ENCODE data around the gene GPR89A.

Gene GPR89A

DNA sequence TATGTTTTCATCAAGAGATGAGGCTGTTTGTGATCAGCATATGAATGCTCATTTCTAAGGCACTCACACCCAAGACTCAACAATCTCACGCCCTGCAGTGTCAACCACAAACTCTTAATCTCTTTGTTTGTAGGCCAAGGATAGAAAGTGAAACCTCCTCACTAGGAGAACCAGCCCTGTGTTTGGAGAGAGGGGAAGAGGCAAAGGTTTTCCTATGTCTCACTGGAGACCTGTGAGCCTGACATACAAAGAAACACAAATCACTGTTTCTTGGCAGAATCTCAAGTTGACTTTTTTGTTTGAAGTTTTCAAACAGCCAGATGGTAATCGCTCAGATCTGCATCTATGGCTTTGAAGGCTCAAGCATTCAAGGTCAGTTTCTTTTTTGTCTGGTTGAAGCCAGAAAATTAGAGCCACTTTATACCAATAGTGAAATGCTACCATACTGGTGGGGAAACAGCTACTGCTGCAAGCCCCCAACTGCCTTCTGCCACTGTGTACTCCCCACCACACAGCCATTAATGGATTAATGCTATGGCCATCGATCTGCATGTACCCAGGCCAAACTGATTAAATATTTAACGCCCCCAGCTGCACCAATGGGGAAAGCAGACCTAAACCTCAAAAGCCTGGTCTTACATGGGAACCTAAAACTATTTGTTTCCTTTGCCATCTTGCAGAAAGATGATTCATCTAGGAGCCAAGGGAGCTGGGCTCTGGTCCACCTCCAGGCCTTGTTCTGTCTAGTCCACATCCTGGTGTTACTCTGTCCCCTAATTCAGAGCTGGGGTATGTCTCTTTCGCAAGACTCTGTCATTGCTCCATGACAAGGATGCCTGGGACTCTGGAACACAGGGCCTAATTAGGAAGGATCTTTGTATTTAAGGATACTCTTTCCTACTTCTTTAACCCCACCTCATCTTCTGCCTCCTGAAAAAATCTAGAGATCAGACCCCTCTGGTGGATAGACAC is 83.1 kb downstream of the GPR89A start:
- H3K27ac ChIP-seq (ENCODE audit: low read depth, low read length), result no peak overlapping the region

DNA sequence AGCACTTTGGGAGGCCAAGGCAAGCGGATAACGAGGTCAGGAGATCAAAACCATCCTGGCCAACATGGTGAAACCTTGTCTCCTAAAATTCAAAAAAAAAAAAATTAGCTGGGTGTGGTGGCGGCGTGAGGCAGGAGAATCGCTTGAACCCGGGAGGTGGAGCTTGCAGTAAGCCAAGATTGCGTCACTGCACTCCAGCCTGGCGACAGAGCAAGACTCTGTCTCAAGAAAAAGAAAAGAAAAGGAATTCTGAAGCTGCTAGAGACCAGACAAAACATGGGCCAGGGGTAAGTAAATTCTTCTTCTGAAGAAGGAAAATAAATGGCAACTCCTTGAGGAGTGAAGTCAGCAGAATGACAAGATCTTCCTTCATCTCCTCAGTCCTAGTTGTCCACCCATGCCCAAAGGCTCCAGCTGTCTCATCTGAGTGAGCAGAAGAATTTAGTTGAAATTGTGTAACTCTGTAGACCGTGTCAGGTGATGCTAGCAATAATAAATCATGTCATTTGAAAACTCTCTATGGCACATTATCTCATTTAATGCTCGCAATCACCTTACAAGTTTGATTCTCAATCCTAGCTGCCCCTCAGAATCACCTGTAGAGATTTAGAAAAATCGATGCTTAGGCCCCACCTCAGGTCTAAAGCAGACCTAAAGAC is 85.1 kb downstream of the GPR89A start:
- Histone ChIP-seq H3K27ac (ENCODE audit: low read depth, low read length) (no peak overlapping the region), H3K9ac (ENCODE audit: low read length) (no peak overlapping the region), H3K27me3 (ENCODE audit: control insufficient read depth, insufficient read depth, low read length) (no peaks in the 10 kb centered on the region), H3K4me3 (ENCODE audit: low read length) (no peak overlapping the region), H3K36me3 (ENCODE audit: control insufficient read depth, insufficient read depth, low read length) (no peaks in the 10 kb centered on the region), H3K4me1 (ENCODE audit: control insufficient read depth, insufficient read depth, low read length) (no peaks in the 10 kb centered on the region)

More for the DNA sequence above, 83.1 kb downstream of the GPR89A start:
- H3K36me3 ChIP-seq (ENCODE audit: control insufficient read depth, insufficient read depth, low read length), result no peaks in the 10 kb centered on the region
- H3K4me3 ChIP-seq (ENCODE audit: low read length), result no peak overlapping the region
- H3K27me3 ChIP-seq (ENCODE audit: control insufficient read depth, insufficient read depth, low read length), result no peaks in the 10 kb centered on the region
- no peak overlapping the region for H3K9ac ChIP-seq (ENCODE audit: low read length)
- no peaks in the 10 kb centered on the region for H3K4me1 ChIP-seq (ENCODE audit: control insufficient read depth, insufficient read depth, low read length)

DNA sequence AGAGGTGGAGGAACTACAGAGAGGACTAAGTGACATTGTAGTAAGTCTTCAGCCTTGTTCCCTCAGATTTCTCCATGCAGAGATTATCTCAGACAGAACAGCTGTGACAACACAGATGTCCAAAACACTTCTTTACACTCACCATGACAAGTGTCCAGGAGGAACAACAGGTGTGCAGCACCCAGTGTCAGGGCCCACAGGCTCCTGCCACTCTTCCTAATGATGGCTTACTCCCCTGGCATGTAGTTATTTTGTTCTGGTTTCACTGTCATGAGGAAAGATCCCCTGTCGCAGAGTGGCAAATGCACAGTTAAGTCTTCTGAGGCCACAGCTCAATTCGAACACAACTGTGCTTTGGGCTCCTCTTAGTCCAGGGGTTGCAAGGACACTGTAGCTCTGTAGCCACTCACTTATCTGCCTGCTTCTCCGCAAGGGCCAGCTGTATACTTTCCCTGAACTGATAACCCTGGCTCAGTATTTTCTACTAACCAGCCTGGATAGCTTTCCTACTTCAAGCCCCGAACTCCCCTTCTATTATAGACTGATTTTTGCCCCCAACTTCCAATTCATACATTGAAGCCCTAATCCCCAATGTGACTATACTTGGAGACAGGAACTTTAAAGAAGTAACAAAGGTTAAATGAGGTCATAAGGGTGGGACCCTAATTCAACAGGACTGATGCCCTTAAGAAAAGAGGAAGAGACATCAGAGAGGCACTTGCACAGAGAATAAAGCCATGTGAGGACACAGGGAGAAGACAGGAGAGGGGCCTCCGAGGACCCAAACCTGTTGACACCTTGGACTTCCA is 88.2 kb downstream of the GPR89A start:
- Histone ChIP-seq H3K9ac (ENCODE audit: low read length) (no peak overlapping the region), H3K27ac (ENCODE audit: low read depth, low read length) (no peak overlapping the region), H3K4me3 (ENCODE audit: low read length) (no peak overlapping the region), H3K27me3 (ENCODE audit: control insufficient read depth, insufficient read depth, low read length) (no peaks in the 10 kb centered on the region), H3K4me1 (ENCODE audit: control insufficient read depth, insufficient read depth, low read length) (no peaks in the 10 kb centered on the region), H3K36me3 (ENCODE audit: control insufficient read depth, insufficient read depth, low read length) (no peaks in the 10 kb centered on the region)

DNA sequence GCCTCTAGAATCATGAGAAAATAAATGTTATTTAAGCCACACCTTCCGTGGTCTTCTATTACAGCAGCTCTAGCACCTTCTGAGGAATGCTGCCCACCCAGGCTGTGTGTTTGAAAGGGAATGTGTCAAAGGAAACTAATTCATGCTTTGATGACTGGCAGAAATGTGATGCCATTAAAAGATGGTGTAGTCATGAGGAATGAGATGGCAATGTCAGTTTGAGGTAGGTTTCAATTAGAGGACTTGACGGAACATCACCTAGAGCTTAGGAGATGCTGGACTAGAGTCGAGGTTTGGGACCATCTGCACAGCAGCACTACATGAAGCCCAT is 88.8 kb downstream of the GPR89A start:
- no peaks in the 10 kb centered on the region for H3K4me1 ChIP-seq (ENCODE audit: control insufficient read depth, insufficient read depth, low read length)
- H3K27me3 ChIP-seq (ENCODE audit: control insufficient read depth, insufficient read depth, low read length), result no peaks in the 10 kb centered on the region
- no peak overlapping the region for H3K9ac ChIP-seq (ENCODE audit: low read length)
- H3K4me3 ChIP-seq (ENCODE audit: low read length), result no peak overlapping the region
- H3K36me3 ChIP-seq (ENCODE audit: control insufficient read depth, insufficient read depth, low read length), result no peaks in the 10 kb centered on the region
- H3K27ac ChIP-seq (ENCODE audit: low read depth, low read length), result no peak overlapping the region

DNA sequence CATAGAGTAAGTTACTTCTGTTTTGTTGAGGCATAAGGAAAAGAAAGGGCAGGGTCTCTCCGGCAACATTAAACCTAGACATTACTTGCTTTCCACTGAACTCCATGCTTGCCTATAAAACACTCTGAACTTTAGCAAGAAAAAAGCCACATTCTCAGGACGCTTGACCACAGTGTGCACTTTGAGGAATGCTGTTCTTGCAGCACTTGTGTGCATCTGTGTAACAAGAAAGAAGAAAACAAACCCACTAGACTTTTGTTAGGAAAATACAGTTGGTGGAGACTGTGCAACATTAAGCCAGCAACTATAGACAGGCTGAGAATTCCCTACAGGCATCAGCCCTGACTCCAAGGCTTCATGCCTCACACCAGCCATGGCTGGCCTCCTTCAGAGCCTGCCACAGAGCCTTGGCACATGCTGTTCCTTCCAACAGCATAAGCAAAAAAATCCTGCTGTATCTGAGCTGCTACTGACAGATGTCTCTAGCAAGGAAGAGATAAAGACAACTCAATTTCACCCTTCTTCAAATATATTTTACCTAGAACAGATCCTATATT is 93.6 kb downstream of the GPR89A start:
- H3K9ac ChIP-seq (ENCODE audit: low read length), result no peak overlapping the region
- no peaks in the 10 kb centered on the region for H3K36me3 ChIP-seq (ENCODE audit: control insufficient read depth, insufficient read depth, low read length)
- H3K27me3 ChIP-seq (ENCODE audit: control insufficient read depth, insufficient read depth, low read length), result no peaks in the 10 kb centered on the region
- no peak overlapping the region for H3K4me3 ChIP-seq (ENCODE audit: low read length)
- H3K27ac ChIP-seq (ENCODE audit: low read depth, low read length), result no peak overlapping the region
- no peaks in the 10 kb centered on the region for H3K4me1 ChIP-seq (ENCODE audit: control insufficient read depth, insufficient read depth, low read length)

DNA sequence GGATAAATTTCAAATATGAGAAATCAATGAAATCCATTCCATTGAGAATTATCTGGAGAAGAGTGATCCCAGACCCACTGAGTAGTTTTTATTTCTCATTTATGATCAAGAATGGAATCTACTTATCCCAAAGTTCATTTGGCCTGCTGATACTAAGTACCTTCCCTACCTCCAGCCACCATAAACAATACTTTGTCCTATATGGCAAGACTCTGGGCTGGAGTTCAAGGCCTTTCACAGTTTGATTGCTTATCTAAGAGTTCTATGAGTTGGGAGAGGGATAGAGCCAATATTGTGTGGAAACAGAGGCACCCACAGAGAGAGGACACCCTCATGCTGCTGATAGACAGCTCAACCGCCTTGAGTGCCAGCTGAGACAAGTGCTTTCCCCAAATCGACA is 94.3 kb downstream of the GPR89A start:
- H3K9ac ChIP-seq (ENCODE audit: low read length), result no peak overlapping the region
- H3K4me3 ChIP-seq (ENCODE audit: low read length), result no peak overlapping the region
- no peaks in the 10 kb centered on the region for H3K4me1 ChIP-seq (ENCODE audit: control insufficient read depth, insufficient read depth, low read length)
- H3K27me3 ChIP-seq (ENCODE audit: control insufficient read depth, insufficient read depth, low read length), result no peaks in the 10 kb centered on the region
- H3K36me3 ChIP-seq (ENCODE audit: control insufficient read depth, insufficient read depth, low read length), result no peaks in the 10 kb centered on the region
- no peak overlapping the region for H3K27ac ChIP-seq (ENCODE audit: low read depth, low read length)

DNA sequence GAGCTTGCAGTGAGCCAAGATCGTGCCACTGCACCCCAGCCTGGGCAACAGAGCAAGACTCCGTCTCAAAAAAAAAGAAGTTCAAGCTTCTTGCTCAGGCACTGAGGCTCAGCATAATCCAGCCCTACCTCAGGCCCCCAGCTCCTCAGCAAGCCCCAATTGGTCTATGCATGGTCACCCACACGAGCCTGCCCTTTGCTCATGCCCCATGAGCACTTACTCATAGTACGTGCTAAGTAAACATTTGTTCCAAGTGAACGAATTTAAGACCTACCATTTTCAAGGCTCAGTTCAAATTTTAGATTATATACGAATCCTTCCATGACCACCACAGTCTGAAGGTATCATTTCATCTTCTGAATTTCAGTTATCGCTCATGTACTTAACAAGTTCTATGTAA is 95.0 kb downstream of the GPR89A start:
- Histone ChIP-seq H3K9ac (ENCODE audit: low read length) (no peak overlapping the region), H3K27me3 (ENCODE audit: control insufficient read depth, insufficient read depth, low read length) (no peaks in the 10 kb centered on the region), H3K36me3 (ENCODE audit: control insufficient read depth, insufficient read depth, low read length) (no peaks in the 10 kb centered on the region), H3K4me1 (ENCODE audit: control insufficient read depth, insufficient read depth, low read length) (no peaks in the 10 kb centered on the region), H3K27ac (ENCODE audit: low read depth, low read length) (no peak overlapping the region), H3K4me3 (ENCODE audit: low read length) (no peak overlapping the region)

DNA sequence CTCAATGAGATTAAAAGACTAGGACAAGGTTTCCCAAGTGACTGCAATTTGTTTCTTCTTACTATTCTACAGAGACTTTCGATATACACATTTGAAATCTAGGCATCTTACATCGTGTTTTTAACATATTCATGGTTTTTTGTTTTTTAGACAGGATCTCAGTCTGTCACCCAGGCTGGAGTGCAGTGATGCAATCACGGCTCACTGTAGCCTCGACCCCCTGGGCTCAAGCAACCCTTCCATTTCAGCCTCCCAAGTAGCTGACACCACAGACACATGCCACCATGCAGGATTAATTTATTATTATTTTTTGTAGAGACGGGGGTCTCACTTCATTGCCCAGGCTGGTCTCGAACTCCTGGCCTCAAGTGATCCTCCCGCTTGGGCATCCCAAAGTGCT is 97.8 kb downstream of the GPR89A start:
- Histone ChIP-seq H3K27ac (ENCODE audit: low read depth, low read length) (no peak overlapping the region), H3K4me1 (ENCODE audit: control insufficient read depth, insufficient read depth, low read length) (no peaks in the 10 kb centered on the region), H3K27me3 (ENCODE audit: control insufficient read depth, insufficient read depth, low read length) (no peaks in the 10 kb centered on the region), H3K9ac (ENCODE audit: low read length) (no peak overlapping the region), H3K4me3 (ENCODE audit: low read length) (no peak overlapping the region), H3K36me3 (ENCODE audit: control insufficient read depth, insufficient read depth, low read length) (no peaks in the 10 kb centered on the region)

DNA sequence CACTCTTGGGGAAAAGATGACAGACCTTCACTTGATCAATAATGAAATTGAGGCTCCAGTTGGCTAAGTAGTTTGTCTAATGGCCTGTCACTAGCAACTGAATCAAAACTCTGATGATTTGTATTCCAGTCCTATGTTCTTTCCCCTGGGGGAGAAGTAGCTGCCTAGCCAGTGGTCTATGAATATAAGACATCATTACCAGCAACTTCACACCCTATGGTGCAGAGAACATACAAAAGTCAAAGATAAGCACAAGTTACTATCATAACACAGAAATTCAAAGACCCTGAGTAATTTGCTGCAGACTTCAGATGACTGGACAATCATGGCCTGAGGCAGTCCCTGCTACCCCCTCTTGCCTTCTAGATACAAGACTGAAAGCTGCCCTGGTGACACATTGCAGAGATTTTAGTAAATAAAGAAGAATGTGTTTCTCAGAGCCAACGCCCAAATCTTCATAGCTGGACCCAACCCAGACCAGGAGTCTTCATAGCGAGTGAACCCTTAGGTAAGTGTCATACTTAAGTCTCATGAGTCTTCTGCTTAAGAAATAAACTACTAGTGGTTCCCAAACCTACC is 98.4 kb downstream of the GPR89A start:
- Histone ChIP-seq H3K9ac (ENCODE audit: low read length) (no peak overlapping the region), H3K4me1 (ENCODE audit: control insufficient read depth, insufficient read depth, low read length) (no peaks in the 10 kb centered on the region), H3K36me3 (ENCODE audit: control insufficient read depth, insufficient read depth, low read length) (no peaks in the 10 kb centered on the region), H3K27ac (ENCODE audit: low read depth, low read length) (no peak overlapping the region), H3K27me3 (ENCODE audit: control insufficient read depth, insufficient read depth, low read length) (no peaks in the 10 kb centered on the region), H3K4me3 (ENCODE audit: low read length) (no peak overlapping the region)

DNA sequence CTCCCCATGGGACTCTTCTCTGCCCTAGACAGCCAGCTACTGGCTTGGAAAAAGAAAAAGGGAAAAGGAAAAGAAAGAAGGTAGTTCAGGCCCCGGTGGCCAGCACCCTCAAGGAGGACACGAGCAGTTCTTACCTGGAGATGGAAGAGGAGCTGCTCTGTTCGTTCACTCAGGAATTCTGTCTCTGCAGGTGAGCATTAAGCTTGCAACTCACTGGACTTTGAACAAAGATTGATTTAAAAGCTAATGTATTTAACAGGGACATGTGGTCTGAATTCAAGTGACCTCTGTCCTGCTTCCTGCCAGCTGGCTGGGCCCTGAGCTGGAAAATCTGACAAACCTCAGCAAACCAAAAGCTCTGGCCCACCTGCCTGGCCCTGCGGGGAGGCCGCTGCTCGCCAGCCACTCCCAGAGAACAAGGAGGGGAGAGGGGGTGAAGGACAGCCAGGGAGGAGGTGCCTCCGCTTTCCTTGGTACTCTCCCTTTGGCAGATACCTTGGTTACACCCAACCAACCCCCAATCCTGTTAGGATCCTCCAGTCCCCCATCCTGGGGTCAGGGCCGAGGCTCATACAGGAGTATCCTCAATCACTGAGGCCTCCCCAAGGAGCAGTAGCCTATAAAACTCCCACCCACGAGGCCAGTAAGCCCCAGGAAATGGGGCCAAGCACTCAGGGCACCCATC is 99.5 kb downstream of the GPR89A start, which contains the start of gene PDZK1:
Gene PDZK1 (minus strand): TSS at position 186 of the 685 bp plus-strand sequence. CDS start 19,347 bp downstream, outside the sequence.
- no peak within 1 kb of the TSS for H3K9ac ChIP-seq (ENCODE audit: low read length)
- H3K27ac ChIP-seq (ENCODE audit: low read depth, low read length), result no peak within 1 kb of the TSS
- no peaks in the 10 kb centered on the region for H3K4me1 ChIP-seq (ENCODE audit: control insufficient read depth, insufficient read depth, low read length)
- H3K36me3 ChIP-seq (ENCODE audit: control insufficient read depth, insufficient read depth, low read length), result no peaks in the 10 kb centered on the region
- H3K27me3 ChIP-seq (ENCODE audit: control insufficient read depth, insufficient read depth, low read length), result no peaks in the 10 kb centered on the region
- H3K4me3 ChIP-seq (ENCODE audit: low read length), result no peak within 1 kb of the TSS

DNA sequence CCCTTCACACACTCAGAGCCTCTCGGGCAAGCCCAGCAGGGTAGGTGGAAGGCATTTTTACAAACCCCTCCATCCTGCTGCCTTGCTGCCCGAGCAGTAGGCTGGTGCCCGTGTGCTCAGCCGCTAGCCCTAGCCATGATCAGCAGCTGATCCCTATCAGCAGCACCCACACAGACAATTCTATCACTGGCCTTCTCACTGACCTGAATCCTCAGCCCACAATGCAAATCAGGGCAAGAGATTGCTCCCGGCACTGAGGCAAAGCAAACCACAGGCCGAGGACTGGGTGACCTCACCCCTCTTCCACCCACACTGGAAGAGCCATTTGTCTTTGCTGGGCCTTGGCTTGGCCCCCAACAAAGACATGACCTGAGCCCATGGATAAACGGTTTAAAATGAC is 100.3 kb downstream of the GPR89A start:
- H3K9ac ChIP-seq (ENCODE audit: low read length), result no peak overlapping the region
- no peak overlapping the region for H3K4me3 ChIP-seq (ENCODE audit: low read length)
- no peaks in the 10 kb centered on the region for H3K36me3 ChIP-seq (ENCODE audit: control insufficient read depth, insufficient read depth, low read length)
- no peaks in the 10 kb centered on the region for H3K27me3 ChIP-seq (ENCODE audit: control insufficient read depth, insufficient read depth, low read length)
- H3K4me1 ChIP-seq (ENCODE audit: control insufficient read depth, insufficient read depth, low read length), result no peaks in the 10 kb centered on the region
- no peak overlapping the region for H3K27ac ChIP-seq (ENCODE audit: low read depth, low read length)

All from rectal smooth muscle tissue (tissue), 1 donor.